NT2/D1 (cell line): ENCODE data around the gene BICRA.
"Not testable (repeated sequence)": the region's sequence is repeated elsewhere in the genome, so short reads cannot be mapped to it uniquely, and the experiment has no call there.

Experiments used
- SUZ12 ChIP-seq: IDR thresholded peaks from 2 replicates; pipeline ENCODE4 v1.6.1; 2011; ENCODE audit not compliant: insufficient read length, insufficient read depth; ENCODE audit errors: extremely low read depth
- YY1 ChIP-seq: IDR thresholded peaks from 2 replicates; pipeline ENCODE4 v1.6.1; 2011; ENCODE audit not compliant: insufficient read length, insufficient read depth

- TF ChIP-seq SUZ12, YY1: not testable (repeated sequence)
These were observed 59.6 kb downstream of the BICRA start for GRCh38 chr19:47668556-47668955.
